GM10266 (cell line): ENCODE measurements around the gene BMPR1A.

ENCODE experiments used
- DNase-seq: peaks from one replicate; pipeline ENCODE4 v3.0.0; 2012; ENCODE audit errors: extremely low spot score
- CTCF ChIP-seq: IDR thresholded peaks from 2 replicates; pipeline ENCODE4 v1.5.1; 2012; ENCODE audit warnings: mild to moderate bottlenecking, low read depth; ENCODE audit not compliant: control insufficient read depth, insufficient read depth; ENCODE audit errors: missing control alignments

The BMPR1A gene

DNA sequence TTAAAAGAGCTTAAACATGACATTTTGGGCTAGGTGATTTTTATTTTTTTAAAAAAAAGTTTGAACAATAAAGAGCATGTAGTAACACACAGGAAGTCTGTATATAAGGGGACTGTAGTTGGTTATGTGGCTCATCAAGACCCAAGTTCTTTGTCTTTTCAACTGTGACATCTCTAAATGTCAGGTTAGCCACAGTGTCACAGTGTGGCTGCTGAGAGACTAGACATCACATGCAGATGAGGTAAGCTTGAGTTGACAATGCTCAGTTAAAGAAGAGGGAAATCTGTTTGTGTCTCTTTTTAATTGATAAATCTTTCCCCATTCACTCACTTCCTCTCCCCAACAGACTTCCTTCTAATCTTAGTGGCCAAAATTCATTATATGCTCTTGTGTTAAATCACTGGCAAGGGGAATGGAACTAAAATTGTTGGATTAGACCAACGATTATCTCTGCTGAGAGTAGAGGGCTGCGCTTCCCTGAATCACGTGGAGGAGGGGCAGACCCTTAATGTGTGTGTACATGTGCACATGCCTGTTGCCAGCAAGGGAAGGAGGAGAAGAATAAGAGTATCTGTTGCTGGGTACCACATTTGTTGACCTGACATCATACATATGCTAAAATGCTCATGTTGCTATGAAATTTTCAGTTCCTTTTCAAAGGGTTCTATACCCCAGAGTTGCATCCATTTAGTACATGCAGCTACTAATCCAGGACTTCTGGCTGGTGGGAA, 122.7 kb downstream of the BMPR1A start:
- peak; percentile 10 for TF ChIP-seq CTCF

DNA sequence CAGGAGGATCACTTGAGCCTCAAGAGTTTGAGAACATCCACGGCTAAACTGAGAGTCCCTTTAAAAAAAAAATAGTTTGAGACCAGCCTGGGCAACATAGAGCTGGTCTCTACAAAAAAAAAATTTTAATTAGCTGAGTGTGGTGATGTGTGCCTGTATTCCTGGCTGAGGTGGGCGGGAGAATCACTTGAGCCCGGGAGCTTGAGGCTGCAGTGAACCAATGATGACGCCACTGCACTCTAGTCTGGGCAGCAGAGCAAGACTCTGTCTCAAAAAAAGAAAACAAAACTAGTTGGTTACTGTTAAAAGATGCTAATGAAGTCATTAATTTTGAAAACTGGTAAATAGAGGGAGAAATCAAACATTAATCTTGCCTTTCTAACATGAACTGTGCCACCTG, 124.6 kb downstream of the BMPR1A start:
- TF ChIP-seq CTCF: no peak

More for the DNA sequence above, 122.7 kb downstream of the BMPR1A start:
- DNase-seq: peak; percentile 36

DNA sequence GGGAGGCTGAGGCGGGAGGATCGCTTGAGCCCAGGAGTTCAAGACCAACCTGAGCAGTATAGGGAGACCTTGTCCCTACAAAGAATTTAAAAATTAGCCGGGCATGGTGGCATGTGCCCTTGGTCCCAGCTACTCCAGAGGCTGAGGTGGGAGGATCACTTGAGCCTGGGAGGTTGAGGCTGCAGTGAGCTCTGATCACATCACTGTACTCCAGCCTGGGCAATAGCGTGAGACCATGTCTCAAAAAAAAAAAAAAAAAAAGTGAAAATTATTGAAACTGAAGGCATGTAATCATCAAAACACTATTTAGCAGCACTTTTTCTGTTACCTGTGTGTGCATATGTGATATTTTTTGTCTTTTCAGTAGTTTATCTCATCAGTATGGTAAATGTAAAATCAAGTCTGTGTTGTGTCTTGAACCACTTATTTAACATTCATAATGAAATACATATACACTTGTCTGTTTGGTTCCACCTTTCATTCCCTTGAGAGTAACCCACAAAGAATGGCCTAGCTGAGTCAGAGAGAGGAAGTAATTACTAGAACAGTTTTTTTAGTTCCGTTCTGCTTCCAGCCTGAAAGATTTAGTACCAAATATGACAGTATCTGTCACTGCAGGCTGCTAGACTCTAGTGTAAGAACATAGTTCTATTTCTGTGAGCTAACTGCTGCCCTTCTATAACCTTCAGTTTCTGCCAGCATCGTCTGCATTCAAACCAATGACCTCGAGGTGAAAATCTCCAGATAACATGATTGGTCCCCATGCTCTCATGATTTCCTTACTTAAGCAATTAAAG, 132.4 kb downstream of the BMPR1A start:
- peak; percentile 69 for DNase-seq
- no peak for TF ChIP-seq CTCF

More for the DNA sequence above, 124.6 kb downstream of the BMPR1A start:
- no peak for DNase-seq

- no peak for TF ChIP-seq CTCF
- DNase-seq: no peak
Measured at GRCh38 chr10:86889997-86890396, 133.6 kb downstream of the BMPR1A start.

DNA sequence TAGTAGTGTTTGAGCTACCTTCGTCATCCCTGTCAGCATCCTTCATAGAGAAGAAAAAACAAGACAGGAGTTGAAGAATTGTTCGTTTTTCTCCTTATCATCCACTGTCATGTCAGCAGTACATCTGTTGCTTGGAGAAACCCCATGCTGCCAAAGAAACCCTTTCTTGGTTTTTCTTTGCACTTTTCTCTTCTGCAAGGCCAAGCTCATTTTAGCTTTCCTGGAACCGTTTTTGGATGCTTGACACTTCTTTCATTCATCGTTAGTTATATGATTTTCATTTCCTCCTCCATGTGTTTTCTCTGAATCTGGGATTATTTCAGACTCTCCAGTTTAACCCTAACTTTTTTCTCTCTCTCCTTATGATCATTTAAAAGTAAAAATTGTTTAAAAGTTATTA, 142.1 kb downstream of the BMPR1A start:
- TF ChIP-seq CTCF: no peak
- no peak for DNase-seq

DNA sequence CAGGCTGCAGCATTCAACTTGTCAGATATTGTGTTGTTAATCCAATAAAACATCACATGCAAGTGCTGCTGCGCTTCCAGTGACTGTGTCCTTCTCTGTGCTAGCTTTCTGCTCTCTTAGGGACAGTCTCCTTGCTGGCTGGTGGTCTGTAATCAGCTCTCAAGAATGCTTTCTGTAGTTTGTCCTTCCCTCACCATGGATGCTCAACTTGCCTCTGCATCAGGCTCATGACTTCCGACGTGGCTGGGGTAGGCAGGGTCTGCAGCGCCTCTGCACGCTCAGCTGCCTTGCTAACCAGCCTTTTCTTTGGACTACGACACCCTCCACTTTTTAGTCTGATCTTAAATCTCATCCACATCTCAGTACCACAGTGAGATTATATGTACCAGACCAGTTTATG, 142.7 kb downstream of the BMPR1A start:
- no peak for DNase-seq
- TF ChIP-seq CTCF: no peak

DNA sequence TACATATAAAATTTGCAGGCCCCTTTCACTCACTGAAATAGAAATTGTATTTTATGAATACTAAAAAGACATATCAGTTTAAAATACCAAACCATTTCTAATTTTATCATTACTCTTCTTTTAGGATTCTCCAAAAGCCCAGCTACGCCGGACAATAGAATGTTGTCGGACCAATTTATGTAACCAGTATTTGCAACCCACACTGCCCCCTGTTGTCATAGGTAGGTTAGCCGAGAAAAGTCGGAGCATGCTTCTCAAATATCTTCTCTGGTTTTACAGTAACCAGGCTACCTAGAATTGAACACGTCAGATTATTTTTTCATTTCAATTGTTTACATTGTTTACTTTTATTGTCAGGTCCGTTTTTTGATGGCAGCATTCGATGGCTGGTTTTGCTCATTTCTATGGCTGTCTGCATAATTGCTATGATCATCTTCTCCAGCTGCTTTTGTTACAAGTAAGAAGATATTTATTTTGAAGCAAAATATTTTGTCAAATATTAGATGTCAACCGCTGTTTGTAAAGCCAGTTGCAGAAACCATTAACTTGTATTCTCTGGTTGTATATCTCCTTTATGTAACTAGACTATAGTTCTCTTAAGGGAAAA, 143.4 kb downstream of the BMPR1A start:
- peak; percentile 72 for TF ChIP-seq CTCF
- peak; percentile 32 for DNase-seq
